ENCODE data around the gene TTC28. TPM values are rescaled to one million over a fixed set of nuclear protein-coding genes. Genes with fewer than 3 reads are reported as not detected.
"Not testable (repeated sequence)": the region's sequence is repeated elsewhere in the genome, so short reads cannot be mapped to it uniquely, and the experiment has no call there.

The TTC28 gene
- polyA plus RNA-seq, 1 donor from 2014 or later = 14.8 TPM

DNA sequence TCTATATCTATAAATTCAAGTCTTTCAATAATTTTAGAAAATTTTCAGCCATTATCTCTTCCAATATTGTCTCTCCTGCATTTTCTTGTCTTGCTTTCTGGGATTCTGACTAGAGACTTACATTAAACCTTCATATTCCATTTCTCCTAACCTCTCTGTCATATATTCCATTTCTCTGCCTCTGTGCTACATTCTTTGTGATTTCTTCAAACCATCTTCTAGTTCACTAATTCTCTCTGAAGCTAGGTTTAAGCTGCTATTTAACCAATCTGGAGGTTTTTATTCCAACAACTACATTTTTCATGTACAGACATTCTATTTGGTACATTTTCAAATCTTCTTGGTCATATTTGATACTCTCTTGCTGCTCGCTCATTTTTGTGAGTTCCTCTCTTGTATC is 122.5 kb downstream of the TTC28 start:
- Histone ChIP-seq H3K27ac (ENCODE audit: low read length) (no peak overlapping the region), H3K9me2 (ENCODE audit: insufficient read depth, low read length) (no peaks in the 10 kb centered on the region), H4K20me1 (ENCODE audit: insufficient read depth) (no peaks in the 10 kb centered on the region), H3K79me2 (replicated peaks; ENCODE audit: insufficient read depth, low read length) (no peaks in the 10 kb centered on the region), H3F3A (ENCODE audit: insufficient read depth, low read length, poor library complexity, severe bottlenecking) (no peaks in the 10 kb centered on the region), H2AFZ (ENCODE audit: low read depth, low read length) (no peak overlapping the region), H3K36me3 (ENCODE audit: insufficient read depth, low read length) (no peaks in the 10 kb centered on the region), H3K4me2 (ENCODE audit: low read length) (no peak overlapping the region), H3K4me3 (ENCODE audit: low read length) (no peak overlapping the region), H3K9ac (ENCODE audit: low read length) (no peak overlapping the region), H3K9me3 (ENCODE audit: low read length) (peaks cover 9% of the 10 kb centered on the region), H3K27me3 (ENCODE audit: insufficient read depth, low read depth, low read length) (no peaks in the 10 kb centered on the region)
- TF ChIP-seq POLR2AphosphoS5 (IDR thresholded peaks at IDR 0.05) (no peak), EP300 (conservative IDR thresholded peaks at IDR 0.05; ENCODE audit: poor library complexity, severe bottlenecking) (no peak), TAF1 (IDR thresholded peaks at IDR 0.05; ENCODE audit: low read depth) (no peak), RAD21 (conservative IDR thresholded peaks at IDR 0.05) (no peak), SMC3 (conservative IDR thresholded peaks at IDR 0.05; ENCODE audit: poor library complexity) (no peak)
- TF ChIP-seq, protein P1, sequence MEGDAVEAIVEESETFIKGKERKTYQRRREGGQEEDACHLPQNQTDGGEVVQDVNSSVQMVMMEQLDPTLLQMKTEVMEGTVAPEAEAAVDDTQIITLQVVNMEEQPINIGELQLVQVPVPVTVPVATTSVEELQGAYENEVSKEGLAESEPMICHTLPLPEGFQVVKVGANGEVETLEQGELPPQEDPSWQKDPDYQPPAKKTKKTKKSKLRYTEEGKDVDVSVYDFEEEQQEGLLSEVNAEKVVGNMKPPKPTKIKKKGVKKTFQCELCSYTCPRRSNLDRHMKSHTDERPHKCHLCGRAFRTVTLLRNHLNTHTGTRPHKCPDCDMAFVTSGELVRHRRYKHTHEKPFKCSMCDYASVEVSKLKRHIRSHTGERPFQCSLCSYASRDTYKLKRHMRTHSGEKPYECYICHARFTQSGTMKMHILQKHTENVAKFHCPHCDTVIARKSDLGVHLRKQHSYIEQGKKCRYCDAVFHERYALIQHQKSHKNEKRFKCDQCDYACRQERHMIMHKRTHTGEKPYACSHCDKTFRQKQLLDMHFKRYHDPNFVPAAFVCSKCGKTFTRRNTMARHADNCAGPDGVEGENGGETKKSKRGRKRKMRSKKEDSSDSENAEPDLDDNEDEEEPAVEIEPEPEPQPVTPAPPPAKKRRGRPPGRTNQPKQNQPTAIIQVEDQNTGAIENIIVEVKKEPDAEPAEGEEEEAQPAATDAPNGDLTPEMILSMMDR (IDR thresholded peaks at IDR 0.05; ENCODE audit: poor library complexity, severe bottlenecking) = no peak

GRCh38 chr22:28553108-28553866 is 126.4 kb downstream of the TTC28 start:
- not testable (repeated sequence) for H3F3A ChIP-seq (ENCODE audit: insufficient read depth, low read length, poor library complexity, severe bottlenecking); H3K27me3 ChIP-seq (ENCODE audit: insufficient read depth, low read depth, low read length); H3K4me3 ChIP-seq (ENCODE audit: low read length); H4K20me1 ChIP-seq (ENCODE audit: insufficient read depth); H2AFZ ChIP-seq (ENCODE audit: low read depth, low read length); H3K9me3 ChIP-seq (ENCODE audit: low read length); H3K9me2 ChIP-seq (ENCODE audit: insufficient read depth, low read length); H3K4me2 ChIP-seq (ENCODE audit: low read length); H3K79me2 ChIP-seq (replicated peaks; ENCODE audit: insufficient read depth, low read length); H3K27ac ChIP-seq (ENCODE audit: low read length); H3K9ac ChIP-seq (ENCODE audit: low read length); H3K36me3 ChIP-seq (ENCODE audit: insufficient read depth, low read length)

DNA sequence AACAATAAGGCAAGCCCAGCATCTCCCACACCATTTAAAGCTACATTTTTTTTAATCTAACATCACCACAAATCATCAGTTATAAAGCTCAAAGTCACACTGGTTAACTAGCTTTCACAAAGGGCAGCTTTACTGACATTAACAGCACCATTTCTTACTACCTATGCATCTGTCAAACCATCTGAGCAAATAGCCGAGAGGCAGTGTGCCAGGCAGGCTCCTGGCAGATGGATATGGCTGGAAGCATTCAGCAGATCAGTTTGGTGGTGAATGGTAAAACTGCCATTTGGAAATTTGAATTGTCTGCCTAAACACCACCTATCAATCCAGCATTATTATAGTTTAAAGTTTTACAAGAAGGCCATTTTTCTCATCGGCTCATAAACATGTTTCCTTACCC is 131.2 kb downstream of the TTC28 start:
- no peaks in the 10 kb centered on the region for H3K9me2 ChIP-seq (ENCODE audit: insufficient read depth, low read length)
- TF ChIP-seq, protein P1 (IDR thresholded peaks at IDR 0.05; ENCODE audit: poor library complexity, severe bottlenecking) = no peak
- TF ChIP-seq, protein P2, sequence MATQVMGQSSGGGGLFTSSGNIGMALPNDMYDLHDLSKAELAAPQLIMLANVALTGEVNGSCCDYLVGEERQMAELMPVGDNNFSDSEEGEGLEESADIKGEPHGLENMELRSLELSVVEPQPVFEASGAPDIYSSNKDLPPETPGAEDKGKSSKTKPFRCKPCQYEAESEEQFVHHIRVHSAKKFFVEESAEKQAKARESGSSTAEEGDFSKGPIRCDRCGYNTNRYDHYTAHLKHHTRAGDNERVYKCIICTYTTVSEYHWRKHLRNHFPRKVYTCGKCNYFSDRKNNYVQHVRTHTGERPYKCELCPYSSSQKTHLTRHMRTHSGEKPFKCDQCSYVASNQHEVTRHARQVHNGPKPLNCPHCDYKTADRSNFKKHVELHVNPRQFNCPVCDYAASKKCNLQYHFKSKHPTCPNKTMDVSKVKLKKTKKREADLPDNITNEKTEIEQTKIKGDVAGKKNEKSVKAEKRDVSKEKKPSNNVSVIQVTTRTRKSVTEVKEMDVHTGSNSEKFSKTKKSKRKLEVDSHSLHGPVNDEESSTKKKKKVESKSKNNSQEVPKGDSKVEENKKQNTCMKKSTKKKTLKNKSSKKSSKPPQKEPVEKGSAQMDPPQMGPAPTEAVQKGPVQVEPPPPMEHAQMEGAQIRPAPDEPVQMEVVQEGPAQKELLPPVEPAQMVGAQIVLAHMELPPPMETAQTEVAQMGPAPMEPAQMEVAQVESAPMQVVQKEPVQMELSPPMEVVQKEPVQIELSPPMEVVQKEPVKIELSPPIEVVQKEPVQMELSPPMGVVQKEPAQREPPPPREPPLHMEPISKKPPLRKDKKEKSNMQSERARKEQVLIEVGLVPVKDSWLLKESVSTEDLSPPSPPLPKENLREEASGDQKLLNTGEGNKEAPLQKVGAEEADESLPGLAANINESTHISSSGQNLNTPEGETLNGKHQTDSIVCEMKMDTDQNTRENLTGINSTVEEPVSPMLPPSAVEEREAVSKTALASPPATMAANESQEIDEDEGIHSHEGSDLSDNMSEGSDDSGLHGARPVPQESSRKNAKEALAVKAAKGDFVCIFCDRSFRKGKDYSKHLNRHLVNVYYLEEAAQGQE (IDR thresholded peaks at IDR 0.05; ENCODE audit: borderline replicate concordance) = no peak
- TF ChIP-seq RAD21 (conservative IDR thresholded peaks at IDR 0.05) (no peak), SMC3 (conservative IDR thresholded peaks at IDR 0.05; ENCODE audit: poor library complexity) (no peak), TAF1 (IDR thresholded peaks at IDR 0.05; ENCODE audit: low read depth) (no peak), MXI1 (conservative IDR thresholded peaks at IDR 0.05; ENCODE audit: poor library complexity, severe bottlenecking) (no peak), EP300 (conservative IDR thresholded peaks at IDR 0.05; ENCODE audit: poor library complexity, severe bottlenecking) (no peak), POLR2AphosphoS5 (IDR thresholded peaks at IDR 0.05) (no peak), EZH2 (IDR thresholded peaks at IDR 0.05; ENCODE audit: borderline replicate concordance, insufficient read depth, low read length, poor library complexity, severe bottlenecking) (no peak)
- H2AFZ ChIP-seq (ENCODE audit: low read depth, low read length) = no peak overlapping the region
- peaks cover 17% of the 10 kb centered on the region for H3K79me2 ChIP-seq (replicated peaks; ENCODE audit: insufficient read depth, low read length)
- H3K27me3 ChIP-seq (ENCODE audit: insufficient read depth, low read depth, low read length) = no peaks in the 10 kb centered on the region
- no peak overlapping the region for H3K27ac ChIP-seq (ENCODE audit: low read length)
- H3K4me2 ChIP-seq (ENCODE audit: low read length) = no peak overlapping the region
- no peaks in the 10 kb centered on the region for H4K20me1 ChIP-seq (ENCODE audit: insufficient read depth)
- no peaks in the 10 kb centered on the region for H3K36me3 ChIP-seq (ENCODE audit: insufficient read depth, low read length)
- H3K4me3 ChIP-seq (ENCODE audit: low read length) = no peak overlapping the region
- H3K9ac ChIP-seq (ENCODE audit: low read length) = no peak overlapping the region
- H3K9me3 ChIP-seq (ENCODE audit: low read length) = no peaks in the 10 kb centered on the region
- H3F3A ChIP-seq (ENCODE audit: insufficient read depth, low read length, poor library complexity, severe bottlenecking) = no peaks in the 10 kb centered on the region

Measured in neural cell (in vitro differentiated cells).